HG03565 (cell line): ENCODE results near the gene WSCD2.
"Not testable (repeated sequence)": the region's sequence is repeated elsewhere in the genome, so short reads cannot be mapped to it uniquely, and the experiment has no call there.

Source experiments
- ATAC-seq: cut with Tn5 transposase; IDR thresholded peaks from one replicate; pipeline ENCODE4 v1.9.1; 2021; ENCODE audit warnings: mild to moderate bottlenecking, moderate library complexity; ENCODE audit not compliant: unreplicated experiment

Gene WSCD2

GRCh38 chr12:108191938-108192337, 62.9 kb downstream of the WSCD2 start:
- ATAC-seq = no peak

- ATAC-seq = no peak
Measured at GRCh38 chr12:108193493-108193892, 64.4 kb downstream of the WSCD2 start.

- ATAC-seq = no peak
Measured at GRCh38 chr12:108193917-108194316, 64.8 kb downstream of the WSCD2 start.

- ATAC-seq = no peak
Measured at GRCh38 chr12:108194585-108194984, 65.5 kb downstream of the WSCD2 start.

GRCh38 chr12:108196319-108196718, 67.2 kb downstream of the WSCD2 start:
- ATAC-seq = no peak

- ATAC-seq = no peak
Measured at GRCh38 chr12:108196921-108197320, 67.8 kb downstream of the WSCD2 start.

GRCh38 chr12:108198043-108198442, 69.0 kb downstream of the WSCD2 start:
- ATAC-seq = no peak

- no peak for ATAC-seq
Measured at GRCh38 chr12:108199106-108199505, 70.0 kb downstream of the WSCD2 start.

- ATAC-seq = no peak
Measured at GRCh38 chr12:108201808-108202207, 72.7 kb downstream of the WSCD2 start.

- no peak for ATAC-seq
Measured at GRCh38 chr12:108204117-108204987, 75.3 kb downstream of the WSCD2 start.

- no peak for ATAC-seq
Measured at GRCh38 chr12:108205864-108206263, 76.8 kb downstream of the WSCD2 start.

GRCh38 chr12:108207791-108208730, 79.0 kb downstream of the WSCD2 start:
- no peak for ATAC-seq

GRCh38 chr12:108210001-108210400, 80.9 kb downstream of the WSCD2 start:
- no peak for ATAC-seq

- no peak for ATAC-seq
Measured at GRCh38 chr12:108211157-108211556, 82.1 kb downstream of the WSCD2 start.

- no peak for ATAC-seq
Measured at GRCh38 chr12:108213871-108214445, 84.9 kb downstream of the WSCD2 start.

- ATAC-seq = no peak
Measured at GRCh38 chr12:108214486-108214885, 85.4 kb downstream of the WSCD2 start.

- no peak for ATAC-seq
Measured at GRCh38 chr12:108215458-108215857, 86.4 kb downstream of the WSCD2 start.

- ATAC-seq = no peak
Measured at GRCh38 chr12:108218921-108219320, 89.8 kb downstream of the WSCD2 start.

GRCh38 chr12:108225101-108225500, 96.0 kb downstream of the WSCD2 start:
- ATAC-seq = not testable (repeated sequence)

GRCh38 chr12:108226866-108227265, 97.8 kb downstream of the WSCD2 start:
- no peak for ATAC-seq

GRCh38 chr12:108228746-108229145, 99.7 kb downstream of the WSCD2 start:
- no peak for ATAC-seq
